K562 (cell line): ENCODE results near the gene OR2C3. TPM values are rescaled to one million over a fixed set of nuclear protein-coding genes. Genes with fewer than 3 reads are reported as not detected.

Source experiments
- ATAC-seq: fragments of 200-7000 bp; cut with Tn5 transposase; 3 replicates; pipeline ENCODE4 v1.9.1; 2020; ENCODE audit warnings: moderate library complexity
- BruUV-seq: library from RNA; stranded (reverse); fragments of 400-500 nt; replicated peaks from 2 replicates; lab custom pipeline; 2021; lab: Mats Ljungman, UMichigan
- CTCF ChIA-PET: fragments of 300-600 bp; formaldehyde crosslinking; extraction: SDS; loops from one replicate; lab custom pipeline; 2021; ENCODE audit warnings: low intra/inter-chr PET ratio; lab: Yijun Ruan, JAX
- POLR2A ChIA-PET: fragments of 300-600, 350-650 bp; sonication (Branson Sonifier 250); formaldehyde crosslinking; extraction: SDS; loops from one replicate; lab custom pipeline; 2021; ENCODE audit warnings: antibody characterized with exemption, inconsistent platforms; lab: Yijun Ruan, JAX
- DNase-seq, 4 experiments: peaks; one replicate each; pipeline versions ENCODE4 v3.0.0 to v3.0.0-alpha.2; 2011 to 2018; ENCODE audit warnings: low spot score in 3 of 4, mixed read lengths in 3 of 4; ENCODE audit errors: extremely low read depth in 1 of 4
- FAIRE-seq: peaks from 2 replicates; lab custom pipeline; 2011; peaks lifted over from hg19 to GRCh38; lab: Jason Lieb, UNC
- H2AFZ ChIP-seq: 2 replicates; pipeline ENCODE4 v1.6.0; 2011; ENCODE audit warnings: low read depth, low read length, control low read depth, inconsistent platforms
- H3K27ac ChIP-seq: fragments of 200-600 bp; 3 replicates; pipeline ENCODE4 v1.8.0; 2011; ENCODE audit warnings: low read depth, mild to moderate bottlenecking, control low read depth, inconsistent platforms, low read length, moderate library complexity, mixed read lengths; ENCODE audit errors: extremely low read depth
- H3K27me3 ChIP-seq, 2 experiments: fragments of 300-600 bp in 1 of 2; 2 replicates in 1 of 2; 3 replicates in 1 of 2; pipeline versions ENCODE4 v1.6.0 to v1.8.0; 2011; ENCODE audit warnings: inconsistent platforms in 2 of 2, low read length in 2 of 2, mild to moderate bottlenecking in 1 of 2, mixed read lengths in 1 of 2, moderate library complexity in 1 of 2; ENCODE audit not compliant: control insufficient read depth in 2 of 2, insufficient read depth in 2 of 2
- H3K36me3 ChIP-seq: fragments of 300-600 bp; 3 replicates; pipeline ENCODE4 v1.8.0; 2011; ENCODE audit warnings: mild to moderate bottlenecking, low read length, inconsistent platforms; ENCODE audit not compliant: control insufficient read depth, insufficient read depth
- H3K4me1 ChIP-seq, 2 experiments: fragments of 200-600 bp in 1 of 2; replicated peaks in 1 of 2; 2 replicates in 1 of 2; 3 replicates in 1 of 2; pipeline versions ENCODE4 v1.5.1 to v1.8.0; 2011; ENCODE audit warnings: inconsistent platforms in 2 of 2, low read length in 2 of 2, mild to moderate bottlenecking in 1 of 2, mixed read lengths in 1 of 2, moderate library complexity in 1 of 2; ENCODE audit not compliant: control insufficient read depth in 2 of 2, insufficient read depth in 2 of 2
- H3K4me2 ChIP-seq: 2 replicates; pipeline ENCODE4 v1.6.1; 2011; ENCODE audit warnings: low read length, control low read depth, inconsistent platforms, mixed read lengths; ENCODE audit not compliant: insufficient read depth
- H3K4me3 ChIP-seq: fragments of 200-600 bp; sonication (generic), shearing (Covaris generic); 2 replicates; pipeline ENCODE4 v1.5.1; 2016; ENCODE audit warnings: control low read depth, inconsistent platforms
- H3K79me2 ChIP-seq: fragments of 200-600 bp; 3 replicates; pipeline ENCODE4 v1.8.0; 2011; ENCODE audit warnings: low read length, inconsistent platforms; ENCODE audit not compliant: control insufficient read depth, insufficient read depth
- H3K9ac ChIP-seq, 2 experiments: 2 replicates each; pipeline versions ENCODE4 v1.6.0 to v1.6.1; 2011; ENCODE audit warnings: low read depth in 2 of 2, low read length in 2 of 2, control low read depth in 1 of 2, inconsistent platforms in 1 of 2, mild to moderate bottlenecking in 1 of 2, mixed read lengths in 1 of 2; ENCODE audit not compliant: insufficient read depth in 1 of 2
- H3K9me1 ChIP-seq: one replicate; pipeline ENCODE4 v1.6.0; 2011; ENCODE audit warnings: inconsistent platforms, mild to moderate bottlenecking, low read length, moderate library complexity; ENCODE audit not compliant: control insufficient read depth, insufficient read depth
- H3K9me3 ChIP-seq: replicated peaks from 2 replicates; pipeline ENCODE4 v1.5.1; 2011; ENCODE audit warnings: low read depth, low read length, inconsistent platforms; ENCODE audit not compliant: control insufficient read depth, insufficient read depth
- H4K20me1 ChIP-seq: replicated peaks from 2 replicates; pipeline ENCODE4 v1.6.1; 2011; ENCODE audit warnings: low read length, inconsistent platforms, mixed read lengths; ENCODE audit not compliant: control insufficient read depth, insufficient read depth
- BRD4 ChIP-seq: fragments of 200-600 bp; sonication (generic); IDR thresholded peaks from 2 replicates; pipeline ENCODE4 v1.6.1; 2017; ENCODE audit warnings: inconsistent platforms
- DPF2 ChIP-seq: fragments of 450-650 bp; IDR thresholded peaks from 2 replicates; pipeline ENCODE4 v1.6.1; 2016
- ETV1 ChIP-seq: fragments of 450-650 bp; conservative IDR thresholded peaks from 2 replicates; pipeline ENCODE4 v1.6.1; 2016; ENCODE audit warnings: missing genetic modification characterization, control low read depth, low read depth, missing compliant biosample characterization
- KAT2B ChIP-seq: IDR thresholded peaks from one replicate; pipeline ENCODE4 v1.6.1; 2012; ENCODE audit warnings: low read depth, mild to moderate bottlenecking, control low read depth, inconsistent platforms, low read length, moderate library complexity
- KAT7 ChIP-seq: sonication (generic); formaldehyde crosslinking; IDR thresholded peaks from 2 replicates; pipeline ENCODE4 v1.8.0; 2022; ENCODE audit warnings: missing genetic modification reagents, mild to moderate bottlenecking, borderline replicate concordance
- KDM5B ChIP-seq: fragments of 200-600 bp; sonication (generic); IDR thresholded peaks from 2 replicates; pipeline ENCODE4 v1.6.1; 2012; ENCODE audit warnings: low read depth, mild to moderate bottlenecking, moderate library complexity, low read length, control low read depth, inconsistent platforms; ENCODE audit not compliant: insufficient replicate concordance
- MAFG ChIP-seq: fragments of 450-650 bp; conservative IDR thresholded peaks from 2 replicates; pipeline ENCODE4 v1.6.1; 2016; ENCODE audit warnings: missing genetic modification characterization, missing compliant biosample characterization
- MEIS2 ChIP-seq: fragments of 450-650 bp; IDR thresholded peaks from 2 replicates; pipeline ENCODE4 v1.6.1; 2014; ENCODE audit warnings: mild to moderate bottlenecking; ENCODE audit not compliant: partially characterized antibody
- MTF1 ChIP-seq: fragments of 250-450 bp; sonication (Bioruptor Pico); IDR thresholded peaks from 2 replicates; pipeline ENCODE4 v1.9.0; 2021; ENCODE audit warnings: moderate library complexity, mild to moderate bottlenecking, inconsistent platforms, borderline replicate concordance
- POLR2A ChIP-seq: fragments of 450-650 bp; conservative IDR thresholded peaks from 2 replicates; pipeline ENCODE4 v1.6.1; 2016
- POLR3A ChIP-seq: IDR thresholded peaks from 2 replicates; pipeline ENCODE4 v1.6.1; 2011; ENCODE audit warnings: borderline replicate concordance, mild to moderate bottlenecking, moderate library complexity; ENCODE audit not compliant: insufficient read length, insufficient read depth; ENCODE audit errors: extremely low read depth
- PURB ChIP-seq: sonication (generic); formaldehyde crosslinking; IDR thresholded peaks from 2 replicates; pipeline ENCODE4 v1.9.0; 2021; ENCODE audit warnings: low read depth, mild to moderate bottlenecking, missing genetic modification reagents
- SMARCA4 ChIP-seq: fragments of 450-650 bp; IDR thresholded peaks from 2 replicates; pipeline ENCODE4 v1.6.1; 2016
- TGIF2 ChIP-seq: sonication (generic); formaldehyde crosslinking; IDR thresholded peaks from 2 replicates; pipeline ENCODE4 v1.8.1; 2022; ENCODE audit warnings: mild to moderate bottlenecking, missing genetic modification reagents, moderate library complexity
- XRCC5 ChIP-seq: fragments of 200-400 bp; formaldehyde crosslinking; IDR thresholded peaks from 2 replicates; pipeline ENCODE4 v1.6.1; 2017; ENCODE audit warnings: low read depth, mild to moderate bottlenecking, low read length
- ZBTB17 ChIP-seq: fragments of 450-650 bp; formaldehyde crosslinking; IDR thresholded peaks from 2 replicates; pipeline ENCODE4 v1.4.0; 2020; ENCODE audit warnings: mild to moderate bottlenecking
- ZFP1 ChIP-seq: fragments of 450-650 bp; formaldehyde crosslinking; IDR thresholded peaks from 2 replicates; pipeline ENCODE4 v1.4.0; 2020; ENCODE audit warnings: mild to moderate bottlenecking, mixed read lengths
- WGBS: fragments of 100-300 bp; shearing (Covaris generic); methylation state at CpG from one replicate; pipeline ENCODE4 v1.1.6; 2016; ENCODE audit warnings: low coverage, mixed read lengths; ENCODE audit not compliant: insufficient coverage; ENCODE audit errors: missing lambda C conversion rate; 5-methylcytosine and 5-hydroxymethylcytosine counted together
- in situ Hi-C: fragments of 300-500 bp; cut with MboI; formaldehyde crosslinking; loops from 4 replicates; pipeline ENCODE4 v1.15.0; 2018; ENCODE audit warnings: inconsistent platforms, mixed read lengths
- intact Hi-C: fragments of 100-400 bp; cut with micrococcal nuclease; formaldehyde crosslinking; loops from 2 replicates; pipeline ENCODE4 v1.14.2; 2022
- polyA plus RNA-seq, 8 experiments: library from polyadenylated mRNA; depleted of rRNA in 4 of 8; stranded (reverse) in 5 of 8; unstranded in 3 of 8; fragments of >200 nt; fragmentation: Nextera tagmentation in 2 of 8; fragmentation: Illumina TruSeq in 1 of 8; extraction: Ambion mirVana in 2 of 8; extraction: Trizol in 1 of 8; gene quantifications; 2 replicates each; pipeline versions ENCODE4 v1.2.1 to v1.2.3, GENCODE V29; 2011 to 2014; ENCODE audit warnings: inconsistent platforms in 1 of 8, missing spikeins in 1 of 8
- total RNA-seq, 7 experiments: library from RNA; depleted of rRNA in 6 of 7; stranded (reverse); fragments of >200 nt in 6 of 7; fragmentation: Illumina TruSeq in 2 of 7; extraction: Trizol in 2 of 7; gene quantifications; 2 replicates each; pipeline versions ENCODE4 v1.2.1 to v1.2.3, GENCODE V29; 2011 to 2021; ENCODE audit warnings: low replicate concordance in 1 of 7
- TF ChIP-seq, protein P1 (sequence below): fragments of 250-450 bp; sonication (Bioruptor Pico); IDR thresholded peaks from 2 replicates; pipeline ENCODE4 v1.8.0; 2022; ENCODE audit warnings: moderate library complexity, mild to moderate bottlenecking, inconsistent platforms
- TF ChIP-seq, protein P2 (sequence below): fragments of 250-450 bp; sonication (Bioruptor Pico); IDR thresholded peaks from 2 replicates; pipeline ENCODE4 v1.5.0; 2021
- TF ChIP-seq, protein P3 (sequence below): fragments of 250-450 bp; sonication (Bioruptor Pico); IDR thresholded peaks from 2 replicates; pipeline ENCODE4 v1.8.0; 2021; ENCODE audit warnings: mild to moderate bottlenecking, moderate library complexity

The OR2C3 gene
- total and polyA plus RNA-seq, 9 of the 15 experiments (the other 6 are each of a cell fraction or from before 2014, with no cell fraction given), result under 0.01 to 0.05 (median 0.03) TPM; not detected in 4

DNA sequence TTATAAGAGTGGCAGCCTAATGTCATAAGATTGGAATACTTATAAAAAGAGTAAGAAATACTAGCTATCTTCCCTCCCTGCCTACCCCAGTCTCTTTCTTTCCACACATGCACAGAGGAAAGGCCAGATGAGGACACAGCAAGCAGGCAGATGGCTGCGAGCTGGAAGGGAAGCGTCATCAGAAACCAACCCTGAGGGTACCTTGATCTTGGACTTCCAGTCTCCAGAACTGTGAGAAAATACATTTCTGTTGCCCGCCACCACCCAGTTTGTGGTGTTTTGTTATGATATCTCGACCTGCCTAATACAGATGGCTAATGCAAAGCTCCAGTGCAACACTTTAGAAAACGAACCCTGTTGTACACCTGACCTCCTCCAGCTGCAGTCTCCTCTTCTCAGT, 2.3 kb upstream of the OR2C3 start:
- H3K27me3 ChIP-seq, result no peaks in the 10 kb centered on the region
- no peaks in the 10 kb centered on the region for H3K9me3 ChIP-seq
- no peak overlapping the region for H3K4me3 ChIP-seq
- TF ChIP-seq POLR3A, result no peak
- TF ChIP-seq, protein P1, sequence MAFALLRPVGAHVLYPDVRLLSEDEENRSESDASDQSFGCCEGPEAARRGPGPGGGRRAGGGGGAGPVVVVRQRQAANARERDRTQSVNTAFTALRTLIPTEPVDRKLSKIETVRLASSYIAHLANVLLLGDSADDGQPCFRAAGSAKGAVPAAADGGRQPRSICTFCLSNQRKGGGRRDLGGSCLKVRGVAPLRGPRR, result no peak
- no peak for TF ChIP-seq XRCC5
- TF ChIP-seq, protein P2, sequence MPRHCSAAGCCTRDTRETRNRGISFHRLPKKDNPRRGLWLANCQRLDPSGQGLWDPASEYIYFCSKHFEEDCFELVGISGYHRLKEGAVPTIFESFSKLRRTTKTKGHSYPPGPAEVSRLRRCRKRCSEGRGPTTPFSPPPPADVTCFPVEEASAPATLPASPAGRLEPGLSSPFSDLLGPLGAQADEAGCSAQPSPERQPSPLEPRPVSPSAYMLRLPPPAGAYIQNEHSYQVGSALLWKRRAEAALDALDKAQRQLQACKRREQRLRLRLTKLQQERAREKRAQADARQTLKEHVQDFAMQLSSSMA (CRISPR knock-in tag), result no peak
- TF ChIP-seq KAT2B, result no peak
- no peak for TF ChIP-seq ZBTB17 (CRISPR knock-in tag)
- TF ChIP-seq POLR2A, result no peak
- TF ChIP-seq PURB, result no peak
- no peak for TF ChIP-seq MAFG (tag)
- TF ChIP-seq, protein P3, sequence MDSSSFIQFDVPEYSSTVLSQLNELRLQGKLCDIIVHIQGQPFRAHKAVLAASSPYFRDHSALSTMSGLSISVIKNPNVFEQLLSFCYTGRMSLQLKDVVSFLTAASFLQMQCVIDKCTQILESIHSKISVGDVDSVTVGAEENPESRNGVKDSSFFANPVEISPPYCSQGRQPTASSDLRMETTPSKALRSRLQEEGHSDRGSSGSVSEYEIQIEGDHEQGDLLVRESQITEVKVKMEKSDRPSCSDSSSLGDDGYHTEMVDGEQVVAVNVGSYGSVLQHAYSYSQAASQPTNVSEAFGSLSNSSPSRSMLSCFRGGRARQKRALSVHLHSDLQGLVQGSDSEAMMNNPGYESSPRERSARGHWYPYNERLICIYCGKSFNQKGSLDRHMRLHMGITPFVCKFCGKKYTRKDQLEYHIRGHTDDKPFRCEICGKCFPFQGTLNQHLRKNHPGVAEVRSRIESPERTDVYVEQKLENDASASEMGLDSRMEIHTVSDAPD (CRISPR knock-in tag), result no peak
- no peak for TF ChIP-seq DPF2
- TF ChIP-seq KDM5B, result no peak
- TF ChIP-seq TGIF2, result no peak
- no peak for TF ChIP-seq KAT7
- TF ChIP-seq MEIS2, result no peak
- no peak for TF ChIP-seq ZFP1 (CRISPR knock-in tag)
- TF ChIP-seq ETV1 (tag), result no peak
- no peak for TF ChIP-seq BRD4
- no peak for TF ChIP-seq MTF1 (CRISPR knock-in tag)
- no peak for TF ChIP-seq SMARCA4
- no peak overlapping the region for H3K9ac ChIP-seq
- no peaks in the 10 kb centered on the region for H4K20me1 ChIP-seq
- H3K9me1 ChIP-seq, result no peaks in the 10 kb centered on the region
- H3K79me2 ChIP-seq, result no peaks in the 10 kb centered on the region
- no peak overlapping the region for H3K27ac ChIP-seq
- DNase-seq (no peak), ATAC-seq (no peak), FAIRE-seq (no peak)
- no peak overlapping the region for H2AFZ ChIP-seq
- in situ Hi-C loops, result no loop called here
- no peaks in the 10 kb centered on the region for H3K36me3 ChIP-seq
- no peak overlapping the region for H3K4me2 ChIP-seq
- 5% methylated on average over 5 of the region's 5 CpGs for whole genome bisulfite sequencing
- H3K4me1 ChIP-seq, result no peaks in the 10 kb centered on the region
- CTCF ChIA-PET, result no interaction called here
- no TSS peak for BruUV-seq
- intact Hi-C loops, result no loop called here
- POLR2A ChIA-PET, result no interaction called here
